Measurements from ENCODE around the gene UCHL1.

UCHL1 gene

DNA sequence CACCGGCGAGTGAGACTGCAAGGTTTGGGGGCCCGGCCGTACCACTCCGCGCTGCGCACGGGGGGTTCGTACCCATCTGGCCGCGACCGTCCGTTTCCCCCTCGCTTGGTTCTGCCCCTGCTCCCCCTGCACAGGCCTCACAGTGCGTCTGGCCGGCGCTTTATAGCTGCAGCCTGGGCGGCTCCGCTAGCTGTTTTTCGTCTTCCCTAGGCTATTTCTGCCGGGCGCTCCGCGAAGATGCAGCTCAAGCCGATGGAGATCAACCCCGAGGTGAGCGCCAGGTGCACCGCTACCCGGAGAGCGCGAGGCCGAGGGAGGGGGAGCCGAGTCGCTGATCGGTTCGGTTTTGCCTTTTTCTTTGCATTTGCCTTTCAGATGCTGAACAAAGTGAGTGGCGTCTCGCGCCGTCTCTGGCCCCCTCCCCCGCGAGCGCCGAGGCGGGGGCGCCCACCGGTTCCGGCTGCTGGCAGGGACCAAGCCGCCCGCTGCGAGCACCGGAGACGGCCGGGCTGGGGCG lies at the start of gene UCHL1:
Gene UCHL1, plus strand, starts transcription at position 189 of the 517 bp plus-strand sequence. Its CDS starts 49 bp downstream, at position 238.
- no peak for DNase-seq (ENCODE audit: low read depth in 2 of 2)

DNA sequence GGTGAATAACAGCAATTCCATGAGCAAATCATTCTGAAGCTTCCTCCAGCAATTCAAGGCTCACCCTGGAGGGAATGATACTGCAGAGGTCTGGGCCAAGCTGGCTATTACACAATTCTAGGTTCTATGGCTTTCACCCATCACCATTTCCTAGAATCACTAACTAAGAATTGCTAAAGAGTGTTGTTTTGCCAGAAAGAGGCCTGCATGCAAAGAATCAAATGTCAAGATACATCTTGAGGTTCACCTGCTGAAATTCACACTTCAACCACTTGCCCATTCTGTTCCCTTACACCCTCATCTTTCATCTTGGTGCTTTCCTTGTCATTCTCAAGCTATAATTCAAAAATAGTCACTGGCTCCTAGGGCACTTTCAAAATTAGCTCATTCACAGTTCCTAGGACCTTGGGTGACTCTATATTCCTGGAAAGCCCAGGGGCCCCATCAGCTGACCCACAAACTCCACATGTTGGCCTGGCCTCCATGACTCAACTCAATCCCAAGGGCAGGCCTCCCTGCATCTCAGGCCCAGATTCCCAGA lies 49.4 kb upstream of the UCHL1 start:
- DNase-seq (ENCODE audit: low read depth in 2 of 2), result no peak

- DNase-seq (ENCODE audit: low read depth in 2 of 2), result no peak
Measured at GRCh38 chr4:41209187-41209586, 47.5 kb upstream of the UCHL1 start.

DNA sequence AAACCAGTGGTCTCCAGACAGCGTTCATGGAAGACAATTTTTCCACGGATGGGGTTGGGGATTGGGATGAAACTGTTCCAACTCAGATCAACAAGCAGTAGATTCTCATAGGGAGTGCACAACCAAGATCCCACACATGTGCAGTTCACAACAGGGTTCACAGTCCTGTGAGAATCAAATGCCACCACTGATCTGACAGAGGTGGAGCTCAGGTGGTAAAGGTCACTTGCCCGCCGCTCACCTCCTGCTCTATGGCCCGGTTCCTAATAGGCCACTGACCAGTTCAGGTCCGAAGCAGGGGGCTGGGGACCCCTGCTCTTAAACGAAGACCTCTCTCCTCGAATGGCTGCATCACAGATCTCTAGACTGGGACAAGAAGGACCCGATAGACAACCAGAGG lies 46.8 kb upstream of the UCHL1 start:
- no peak for DNase-seq (ENCODE audit: low read depth in 2 of 2)

- DNase-seq (ENCODE audit: low read depth in 2 of 2), result no peak
Measured at GRCh38 chr4:41211951-41212615, 44.6 kb upstream of the UCHL1 start.

DNA sequence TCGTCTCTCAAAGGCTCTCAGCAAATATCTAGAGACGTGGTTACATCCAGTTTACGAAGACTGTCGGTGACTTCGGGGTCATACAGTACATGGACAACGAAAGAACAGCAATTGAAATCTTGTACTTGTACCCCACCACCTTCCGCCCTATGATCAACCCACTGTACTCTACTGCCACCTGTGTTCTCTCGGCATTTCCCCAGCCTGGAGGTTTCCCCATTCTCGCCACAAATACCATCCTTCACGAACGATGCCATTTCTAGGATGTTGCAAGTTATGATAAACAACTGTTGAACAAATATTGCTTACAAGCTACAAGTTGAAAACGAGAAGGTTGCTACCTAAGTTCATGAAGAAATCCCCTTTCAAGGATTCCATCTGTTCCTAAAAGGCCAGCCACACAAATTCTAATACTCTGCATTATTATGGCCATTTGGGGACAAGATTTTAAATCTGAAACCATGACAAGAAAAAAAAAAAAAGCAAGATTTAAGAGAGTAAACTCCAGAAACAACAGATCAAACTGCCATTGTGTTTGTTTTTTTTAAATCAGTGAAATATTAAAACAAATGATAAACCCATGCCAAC lies 44.0 kb upstream of the UCHL1 start:
- DNase-seq (ENCODE audit: low read depth in 2 of 2), result no peak

DNA sequence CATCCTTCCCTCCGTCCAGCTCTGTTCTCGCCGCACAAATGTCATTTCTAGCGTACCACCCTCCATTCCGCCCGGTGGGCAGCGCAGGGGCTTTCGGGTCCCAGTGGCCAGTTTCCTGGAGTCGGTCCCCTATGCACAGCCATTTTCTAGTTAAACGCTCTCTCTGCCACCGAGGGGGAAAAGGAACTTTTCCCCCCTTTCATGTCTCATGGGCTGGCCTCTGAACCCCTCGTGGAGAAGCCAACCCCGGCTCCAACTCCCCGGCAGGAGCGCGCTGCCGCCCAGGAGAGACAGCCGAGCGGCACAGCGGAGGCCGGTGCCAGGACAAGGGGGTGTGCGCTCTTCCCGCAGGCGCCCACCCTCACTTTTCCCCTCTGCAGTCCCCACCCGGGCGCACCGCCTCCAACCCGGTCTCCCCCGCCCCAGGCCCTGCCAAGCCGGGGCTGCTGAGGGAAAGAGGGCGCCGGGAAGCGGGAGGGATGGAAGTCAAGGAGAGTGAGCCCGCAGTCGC lies 43.0 kb upstream of the UCHL1 start:
- DNase-seq (ENCODE audit: low read depth in 2 of 2), result no peak

GRCh38 chr4:41214136-41214824 lies 42.4 kb upstream of the UCHL1 start, which contains the start of gene APBB2:
APBB2 (minus strand) TSS chr4:41214542; CDS start chr4:41033254, 181,288 bp downstream.
- peak; percentile 10 to 44 for DNase-seq (ENCODE audit: low read depth in 2 of 2)

DNA sequence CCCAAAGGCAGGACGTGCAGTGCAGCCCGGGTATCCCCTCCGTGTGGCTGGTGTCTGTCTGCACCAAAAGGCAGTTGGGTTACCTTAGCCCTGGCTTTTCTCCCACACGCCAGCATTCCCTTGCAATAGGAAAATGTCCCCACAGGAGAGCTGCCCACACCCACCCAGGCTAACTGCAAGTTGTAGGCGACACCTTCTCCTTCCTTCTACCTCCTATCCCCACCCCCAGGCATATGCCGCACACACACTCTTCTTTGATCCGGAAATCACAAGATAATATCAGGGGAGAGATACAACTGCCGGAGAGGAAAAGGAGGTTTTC lies 41.9 kb upstream of the UCHL1 start:
- no peak for DNase-seq (ENCODE audit: low read depth in 2 of 2)

GRCh38 chr4:41215155-41215554 lies 41.6 kb upstream of the UCHL1 start:
- DNase-seq (ENCODE audit: low read depth in 2 of 2), result no peak

DNA sequence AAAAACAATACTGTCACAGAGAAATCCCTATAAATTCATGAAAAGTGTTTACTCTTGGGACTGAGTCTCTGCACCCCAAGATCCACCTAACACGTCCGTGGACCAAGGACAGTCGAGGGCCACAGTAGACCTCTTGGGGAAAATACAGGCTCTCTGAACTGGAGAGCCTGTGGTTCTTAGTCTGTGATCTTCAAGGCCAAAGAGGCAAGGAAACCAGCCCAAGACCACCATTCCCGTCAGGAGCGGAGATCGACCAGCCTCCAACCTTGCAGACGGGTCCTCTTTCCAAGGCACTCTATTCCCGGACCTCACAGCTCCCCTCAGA lies 40.8 kb upstream of the UCHL1 start:
- no peak for DNase-seq (ENCODE audit: low read depth in 2 of 2)

GRCh38 chr4:41216294-41217019 lies 40.3 kb upstream of the UCHL1 start:
- DNase-seq (ENCODE audit: low read depth in 2 of 2), result peak; percentile 19 to 49

GRCh38 chr4:41217020-41217333 lies 39.8 kb upstream of the UCHL1 start:
- no peak for DNase-seq (ENCODE audit: low read depth in 2 of 2)

DNA sequence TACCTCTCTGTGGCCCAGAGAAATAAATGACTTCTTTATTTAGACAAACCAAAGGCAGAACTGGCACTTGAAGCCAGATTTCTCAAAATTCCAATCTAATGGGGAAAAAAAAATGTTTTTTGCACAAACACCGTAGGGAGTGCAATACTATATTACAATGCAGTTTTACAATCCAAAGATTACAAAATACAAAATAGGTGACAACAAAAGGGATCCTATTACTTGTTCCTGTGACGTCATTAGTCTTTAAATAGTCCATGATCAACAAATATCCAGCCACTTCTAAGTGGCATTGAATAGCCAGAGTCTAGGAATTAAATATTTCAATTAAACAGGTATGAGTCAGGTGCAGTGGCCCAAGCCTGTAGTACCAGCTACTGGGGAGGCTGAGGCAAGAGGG lies 39.4 kb upstream of the UCHL1 start:
- no peak for DNase-seq (ENCODE audit: low read depth in 2 of 2)

- no peak for DNase-seq (ENCODE audit: low read depth in 2 of 2)
Measured at GRCh38 chr4:41218703-41219102, 38.0 kb upstream of the UCHL1 start.

- no peak for DNase-seq (ENCODE audit: low read depth in 2 of 2)
Measured at GRCh38 chr4:41219421-41219950, 37.2 kb upstream of the UCHL1 start.

GRCh38 chr4:41221850-41222645 lies 34.7 kb upstream of the UCHL1 start:
- DNase-seq (ENCODE audit: low read depth in 2 of 2), result no peak

GRCh38 chr4:41227902-41228301 lies 28.8 kb upstream of the UCHL1 start:
- DNase-seq (ENCODE audit: low read depth in 2 of 2), result no peak

DNA sequence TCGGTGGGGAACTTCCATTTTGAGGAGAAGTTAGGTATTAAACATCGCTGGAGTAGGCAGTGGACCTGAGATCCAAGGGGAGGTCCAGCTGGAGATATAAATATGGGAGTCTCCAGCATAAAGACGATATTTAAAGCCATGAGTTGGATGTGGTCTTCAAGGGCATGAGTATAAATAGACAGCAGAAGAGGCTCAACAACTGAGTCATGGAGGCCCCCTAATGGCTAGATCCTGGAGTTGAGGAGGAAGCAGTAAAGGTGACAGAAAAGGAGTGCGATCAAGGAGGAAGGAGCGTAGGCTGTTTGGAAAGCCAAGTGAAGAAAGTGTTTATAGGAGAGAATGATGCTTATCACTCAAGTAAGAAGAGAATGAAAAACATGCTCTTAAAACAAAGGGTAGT lies 24.3 kb upstream of the UCHL1 start:
- no peak for DNase-seq (ENCODE audit: low read depth in 2 of 2)

- DNase-seq (ENCODE audit: low read depth in 2 of 2), result no peak
Measured at GRCh38 chr4:41232856-41233255, 23.9 kb upstream of the UCHL1 start.

- no peak for DNase-seq (ENCODE audit: low read depth in 2 of 2)
Measured at GRCh38 chr4:41236032-41236431, 20.7 kb upstream of the UCHL1 start.

All from activated CD4-positive, alpha-beta T cell treated with anti-CD3 and anti-CD28 coated beads for 24 hours (primary cell).